IMR-90 (cell line): ENCODE results near the gene CCDC88B. TPM values are rescaled to one million over a fixed set of nuclear protein-coding genes. Genes with fewer than 3 reads are reported as not detected.
A peak's percentile ranks its signal among the peaks of the same experiment; 100 is the strongest.

Source experiments
- ATAC-seq: fragments of 200-7000 bp; cut with Tn5 transposase; 2 replicates; pipeline ENCODE4 v1.9.1; 2020; ENCODE audit warnings: low read depth, mild to moderate bottlenecking, moderate library complexity
- BruUV-seq: library from RNA; stranded (reverse); fragments of 400-500 nt; replicated peaks from 2 replicates; lab custom pipeline; 2021; lab: Mats Ljungman, UMichigan
- CTCF ChIA-PET: fragments of 300-600 bp; formaldehyde crosslinking; extraction: SDS; loops from one replicate; lab custom pipeline; 2021; ENCODE audit warnings: antibody characterized with exemption; lab: Yijun Ruan, JAX
- POLR2A ChIA-PET: fragments of 300-600 bp; sonication (Branson Sonifier 250); formaldehyde crosslinking; loops from one replicate; lab custom pipeline; 2022; ENCODE audit warnings: antibody characterized with exemption; ENCODE audit not compliant: unreplicated experiment; lab: Charles Lee
- DNase-seq: peaks from one replicate; pipeline ENCODE4 v3.0.0; 2013
- H2AFZ ChIP-seq: replicated peaks from 2 replicates; pipeline ENCODE3; 2013; ENCODE audit warnings: low read length, mild to moderate bottlenecking; ENCODE audit not compliant: poor library complexity
- H2AK5ac ChIP-seq: 2 replicates; pipeline ENCODE4 v1.6.1; 2013; ENCODE audit warnings: low read depth, low read length, inconsistent platforms
- H2AK9ac ChIP-seq: replicated peaks from 2 replicates; pipeline ENCODE3; 2013; ENCODE audit warnings: mild to moderate bottlenecking, low read depth, low read length, moderate library complexity; ENCODE audit not compliant: poor library complexity
- H2BK120ac ChIP-seq: 2 replicates; pipeline ENCODE4 v1.6.1; 2013; ENCODE audit warnings: low read depth, low read length, inconsistent platforms
- H2BK15ac ChIP-seq: 3 replicates; pipeline ENCODE4 v1.6.1; 2013; ENCODE audit warnings: low read depth, low read length, inconsistent platforms
- H2BK20ac ChIP-seq: 2 replicates; pipeline ENCODE4 v1.6.1; 2013; ENCODE audit warnings: low read depth, mild to moderate bottlenecking, inconsistent platforms, low read length, moderate library complexity
- H2BK5ac ChIP-seq: 2 replicates; pipeline ENCODE4 v1.6.1; 2013; ENCODE audit warnings: mild to moderate bottlenecking, low read depth, low read length, inconsistent platforms; ENCODE audit not compliant: poor library complexity, severe bottlenecking
- H3K14ac ChIP-seq: replicated peaks from 2 replicates; pipeline ENCODE4 v1.6.1; 2013; ENCODE audit warnings: low read depth, low read length, inconsistent platforms
- H3K18ac ChIP-seq: 2 replicates; pipeline ENCODE4 v1.6.1; 2013; ENCODE audit warnings: low read depth, low read length, control low read depth
- H3K23ac ChIP-seq: 2 replicates; pipeline ENCODE4 v1.6.1; 2013; ENCODE audit warnings: low read depth, low read length, inconsistent platforms
- H3K27ac ChIP-seq: 2 replicates; pipeline ENCODE4 v1.5.1; 2013; ENCODE audit warnings: mild to moderate bottlenecking, control low read depth, low read length; ENCODE audit not compliant: insufficient read depth
- H3K27me3 ChIP-seq: 2 replicates; pipeline ENCODE4 v1.6.1; 2013; ENCODE audit warnings: low read length; ENCODE audit not compliant: control insufficient read depth, insufficient read depth
- H3K36me3 ChIP-seq: 2 replicates; pipeline ENCODE4 v1.6.1; 2013; ENCODE audit warnings: low read length, mixed read lengths; ENCODE audit not compliant: control insufficient read depth, insufficient read depth
- H3K4ac ChIP-seq: 2 replicates; pipeline ENCODE4 v1.6.1; 2013; ENCODE audit warnings: low read depth, low read length, inconsistent platforms
- H3K4me1 ChIP-seq: 2 replicates; pipeline ENCODE4 v1.6.1; 2013; ENCODE audit warnings: low read length, mixed read lengths; ENCODE audit not compliant: control insufficient read depth, insufficient read depth
- H3K4me2 ChIP-seq: 2 replicates; pipeline ENCODE4 v1.6.1; 2013; ENCODE audit warnings: low read depth, mild to moderate bottlenecking, control low read depth, low read length, moderate library complexity
- H3K4me3 ChIP-seq: 2 replicates; pipeline ENCODE4 v1.5.1; 2013; ENCODE audit warnings: low read depth, mild to moderate bottlenecking, control low read depth, low read length, moderate library complexity; ENCODE audit not compliant: insufficient read depth
- H3K56ac ChIP-seq: 2 replicates; pipeline ENCODE4 v1.6.1; 2013; ENCODE audit warnings: low read length, inconsistent platforms; ENCODE audit not compliant: insufficient read depth; ENCODE audit errors: extremely low read depth
- H3K79me1 ChIP-seq, 2 experiments: 2 replicates each; pipeline ENCODE4 v1.6.1; 2013; ENCODE audit warnings: low read length in 2 of 2, inconsistent platforms in 1 of 2, low read depth in 1 of 2
- H3K9ac ChIP-seq: 2 replicates; pipeline ENCODE4 v1.6.1; 2013; ENCODE audit warnings: low read depth, low read length, control low read depth
- H3K9me1 ChIP-seq: 2 replicates; pipeline ENCODE4 v1.6.1; 2013; ENCODE audit warnings: low read length, inconsistent platforms; ENCODE audit not compliant: insufficient read depth
- H3K9me3 ChIP-seq: 2 replicates; pipeline ENCODE4 v1.6.1; 2013; ENCODE audit warnings: low read length; ENCODE audit not compliant: control insufficient read depth, insufficient read depth
- H4K20me1 ChIP-seq: 2 replicates; pipeline ENCODE4 v1.6.1; 2013; ENCODE audit warnings: low read length, inconsistent platforms; ENCODE audit not compliant: insufficient read depth
- H4K5ac ChIP-seq: 2 replicates; pipeline ENCODE4 v1.6.1; 2013; ENCODE audit warnings: mild to moderate bottlenecking, low read depth, low read length, control low read depth
- H4K8ac ChIP-seq, 2 experiments: 2 replicates each; pipeline ENCODE4 v1.6.1; 2013; ENCODE audit warnings: low read depth in 2 of 2, low read length in 2 of 2, control low read depth in 1 of 2, inconsistent platforms in 1 of 2
- H4K91ac ChIP-seq: 2 replicates; pipeline ENCODE4 v1.6.1; 2013; ENCODE audit warnings: low read depth, low read length, inconsistent platforms; ENCODE audit not compliant: insufficient read depth
- BHLHE40 ChIP-seq: fragments of 150-350 bp; IDR thresholded peaks from 2 replicates; pipeline ENCODE4 v1.6.1; 2016; ENCODE audit warnings: mild to moderate bottlenecking, low read depth, low read length
- CEBPB ChIP-seq: IDR thresholded peaks from 2 replicates; pipeline ENCODE4 v1.6.1; 2012; ENCODE audit warnings: low read depth, low read length, improper control_type of control experiment
- MAFK ChIP-seq: IDR thresholded peaks from 2 replicates; pipeline ENCODE4 v1.6.1; 2012; ENCODE audit warnings: low read depth, low read length, improper control_type of control experiment
- MAZ ChIP-seq: IDR thresholded peaks from 2 replicates; pipeline ENCODE4 v1.6.1; 2012; ENCODE audit warnings: low read depth, mild to moderate bottlenecking, low read length, improper control_type of control experiment, moderate library complexity, borderline replicate concordance
- MXI1 ChIP-seq: IDR thresholded peaks from 2 replicates; pipeline ENCODE4 v1.6.1; 2012; ENCODE audit warnings: low read depth, mild to moderate bottlenecking, low read length, moderate library complexity, borderline replicate concordance
- POLR2A ChIP-seq: IDR thresholded peaks from 2 replicates; pipeline ENCODE4 v1.6.1; 2012; ENCODE audit warnings: mild to moderate bottlenecking, low read depth, low read length
- RAD21 ChIP-seq: IDR thresholded peaks from 2 replicates; pipeline ENCODE4 v1.6.1; 2012; ENCODE audit warnings: low read length, improper control_type of control experiment
- RCOR1 ChIP-seq: IDR thresholded peaks from 2 replicates; pipeline ENCODE4 v1.6.1; 2012; ENCODE audit warnings: mild to moderate bottlenecking, low read length, improper control_type of control experiment; ENCODE audit not compliant: insufficient replicate concordance
- RFX5 ChIP-seq: IDR thresholded peaks from 2 replicates; pipeline ENCODE4 v1.8.0; 2012; ENCODE audit warnings: low read depth, mild to moderate bottlenecking, low read length, moderate library complexity
- SMC3 ChIP-seq: fragments of 150-350 bp; IDR thresholded peaks from 2 replicates; pipeline ENCODE4 v1.6.1; 2016; ENCODE audit warnings: low read depth, mild to moderate bottlenecking, antibody characterized with exemption, low read length, moderate library complexity
- WGBS, 2 experiments: methylation state at CpG; one replicate each; pipeline versions ENCODE4 v1.1.5 to v1.1.7; 2013; ENCODE audit warnings: missing lambda C conversion rate in 2 of 2; ENCODE audit not compliant: insufficient read length in 1 of 2; ENCODE audit errors: extremely low coverage in 2 of 2; 5-methylcytosine and 5-hydroxymethylcytosine counted together
- dilution Hi-C: fragments of 300-500 bp; cut with HindIII; formaldehyde crosslinking; loops from one replicate; pipeline ENCODE4 v1.14.3; 2018; ENCODE audit warnings: low sequenced_read_pairs; ENCODE audit not compliant: unreplicated experiment
- in situ Hi-C: fragments of 300-500 bp; cut with MboI; formaldehyde crosslinking; loops from 3 replicates; pipeline ENCODE4 v1.14.3; 2019; ENCODE audit warnings: low sequenced_read_pairs, inconsistent platforms, mixed read lengths
- intact Hi-C: fragments of 100-400 bp; cut with micrococcal nuclease; formaldehyde crosslinking; loops from 2 replicates; pipeline ENCODE4 v1.10.0; 2022
- polyA plus RNA-seq, 3 experiments: library from polyadenylated mRNA; depleted of rRNA; stranded (reverse); fragments of >200 nt; gene quantifications; 2 replicates each; pipeline ENCODE4 v1.2.3, GENCODE V29; 2012; ENCODE audit warnings: low replicate concordance in 1 of 3
- total RNA-seq: library from RNA; depleted of rRNA; stranded (reverse); fragments of >200 nt; gene quantifications from 2 replicates; pipeline ENCODE4 v1.2.3, GENCODE V29; 2012
- TF ChIP-seq, protein P1 (sequence below): fragments of 150-350 bp; IDR thresholded peaks from 2 replicates; pipeline ENCODE4 v1.6.1; 2016; ENCODE audit warnings: low read depth, mild to moderate bottlenecking, low read length, moderate library complexity, borderline replicate concordance
- TF ChIP-seq, protein P2 (sequence below): conservative IDR thresholded peaks from 2 replicates; pipeline ENCODE4 v1.5.1; 2012; ENCODE audit warnings: mild to moderate bottlenecking, low read depth, low read length, improper control_type of control experiment

Gene CCDC88B
- total and polyA plus RNA-seq, 2 of the 4 experiments (the other 2 are of a cell fraction) = 1.3 to 2.5 TPM

DNA sequence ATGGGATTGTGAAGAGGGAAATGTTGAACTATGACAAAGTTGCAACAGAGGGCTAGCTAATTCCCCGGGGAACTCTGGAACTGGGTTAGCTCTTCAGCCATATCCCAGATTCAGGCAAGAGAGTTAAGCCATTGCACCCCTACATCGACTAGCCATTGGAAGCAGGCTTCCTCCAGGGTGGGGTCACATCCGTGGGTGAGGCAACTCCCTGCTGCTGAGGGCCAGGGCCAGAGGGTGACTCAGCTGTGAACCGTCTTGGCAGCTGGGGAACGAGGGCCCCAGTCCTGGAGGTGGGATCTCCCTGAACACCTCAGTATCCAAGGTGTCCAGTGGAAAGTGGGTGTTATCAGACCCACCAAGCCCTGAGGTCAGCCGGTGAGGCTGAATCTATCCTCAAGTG lies 60.1 kb downstream of the CCDC88B start:
- in situ Hi-C loops = no loop called here
- CTCF ChIA-PET = no interaction called here

More for the DNA sequence above, 60.1 kb downstream of the CCDC88B start:
- H2BK20ac ChIP-seq = no peak overlapping the region
- H3K9me3 ChIP-seq = peaks cover 5% of the 10 kb centered on the region
- no peaks in the 10 kb centered on the region for H3K36me3 ChIP-seq
- no peak overlapping the region for H3K18ac ChIP-seq
- H3K79me1 ChIP-seq = no peaks in the 10 kb centered on the region
- POLR2A ChIA-PET = no interaction called here
- H3K23ac ChIP-seq = no peak overlapping the region
- no peak overlapping the region for H2BK5ac ChIP-seq
- ATAC-seq = no peak
- H2AK9ac ChIP-seq = peak overlapping the region; percentile 81
- intact Hi-C loops = no loop called here
- 50% methylated on average over 2 of the region's 6 CpGs; no CpG with 5 or more reads in 1 of the 2 experiments for WGBS, 2 experiments
- no peak overlapping the region for H2AFZ ChIP-seq
- H3K14ac ChIP-seq = no peak overlapping the region
- 0 out of 2 replicates have a peak, but pooled peaks cover 4% of the 10 kb centered on the region for H3K9me1 ChIP-seq
- no peak overlapping the region for H3K56ac ChIP-seq
- TF ChIP-seq MAFK = no peak
- TF ChIP-seq RAD21 = no peak
- no peak for TF ChIP-seq MXI1
- TF ChIP-seq RCOR1 = no peak
- no peak for TF ChIP-seq BHLHE40
- no peak for TF ChIP-seq RFX5
- TF ChIP-seq POLR2A = no peak
- TF ChIP-seq CEBPB = no peak
- TF ChIP-seq, protein P1, sequence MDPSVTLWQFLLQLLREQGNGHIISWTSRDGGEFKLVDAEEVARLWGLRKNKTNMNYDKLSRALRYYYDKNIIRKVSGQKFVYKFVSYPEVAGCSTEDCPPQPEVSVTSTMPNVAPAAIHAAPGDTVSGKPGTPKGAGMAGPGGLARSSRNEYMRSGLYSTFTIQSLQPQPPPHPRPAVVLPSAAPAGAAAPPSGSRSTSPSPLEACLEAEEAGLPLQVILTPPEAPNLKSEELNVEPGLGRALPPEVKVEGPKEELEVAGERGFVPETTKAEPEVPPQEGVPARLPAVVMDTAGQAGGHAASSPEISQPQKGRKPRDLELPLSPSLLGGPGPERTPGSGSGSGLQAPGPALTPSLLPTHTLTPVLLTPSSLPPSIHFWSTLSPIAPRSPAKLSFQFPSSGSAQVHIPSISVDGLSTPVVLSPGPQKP = no peak
- no peak for TF ChIP-seq MAZ
- TF ChIP-seq, protein P2, sequence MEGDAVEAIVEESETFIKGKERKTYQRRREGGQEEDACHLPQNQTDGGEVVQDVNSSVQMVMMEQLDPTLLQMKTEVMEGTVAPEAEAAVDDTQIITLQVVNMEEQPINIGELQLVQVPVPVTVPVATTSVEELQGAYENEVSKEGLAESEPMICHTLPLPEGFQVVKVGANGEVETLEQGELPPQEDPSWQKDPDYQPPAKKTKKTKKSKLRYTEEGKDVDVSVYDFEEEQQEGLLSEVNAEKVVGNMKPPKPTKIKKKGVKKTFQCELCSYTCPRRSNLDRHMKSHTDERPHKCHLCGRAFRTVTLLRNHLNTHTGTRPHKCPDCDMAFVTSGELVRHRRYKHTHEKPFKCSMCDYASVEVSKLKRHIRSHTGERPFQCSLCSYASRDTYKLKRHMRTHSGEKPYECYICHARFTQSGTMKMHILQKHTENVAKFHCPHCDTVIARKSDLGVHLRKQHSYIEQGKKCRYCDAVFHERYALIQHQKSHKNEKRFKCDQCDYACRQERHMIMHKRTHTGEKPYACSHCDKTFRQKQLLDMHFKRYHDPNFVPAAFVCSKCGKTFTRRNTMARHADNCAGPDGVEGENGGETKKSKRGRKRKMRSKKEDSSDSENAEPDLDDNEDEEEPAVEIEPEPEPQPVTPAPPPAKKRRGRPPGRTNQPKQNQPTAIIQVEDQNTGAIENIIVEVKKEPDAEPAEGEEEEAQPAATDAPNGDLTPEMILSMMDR = no peak
- no peak for TF ChIP-seq SMC3
- no peak overlapping the region for H4K8ac ChIP-seq
- no peak overlapping the region for H3K4ac ChIP-seq
- no TSS peak for BruUV-seq
- peaks cover 33% of the 10 kb centered on the region for H3K27me3 ChIP-seq
- no peak overlapping the region for H3K4me3 ChIP-seq
- H2BK15ac ChIP-seq = no peak overlapping the region
- H3K4me1 ChIP-seq = peaks cover 3% of the 10 kb centered on the region; the same call in 1 of the 2 replicates
- no peak overlapping the region for H3K9ac ChIP-seq
- no peak overlapping the region for H2AK5ac ChIP-seq
- DNase-seq = no peak
- H2BK120ac ChIP-seq = no peak overlapping the region
- dilution Hi-C loops = no loop called here
- no peaks in the 10 kb centered on the region for H4K20me1 ChIP-seq
- H4K5ac ChIP-seq = no peak overlapping the region
- H4K91ac ChIP-seq = no peak overlapping the region
- no peak overlapping the region for H3K27ac ChIP-seq
- H3K4me2 ChIP-seq = no peak overlapping the region
